SK-N-SH (cell line): ENCODE results near the gene PRICKLE2. TPM values are rescaled to one million over a fixed set of nuclear protein-coding genes. Genes with fewer than 3 reads are reported as not detected.

Experiments
- CTCF ChIA-PET: fragments of 300-600, 350-600 bp; formaldehyde crosslinking; extraction: SDS; loops from one replicate; lab custom pipeline; 2021; lab: Yijun Ruan, JAX
- POLR2A ChIA-PET: fragments of 350-600 bp; sonication (Branson Sonifier 250); formaldehyde crosslinking; extraction: SDS; loops from one replicate; lab custom pipeline; 2020; ENCODE audit warnings: antibody characterized with exemption, inconsistent platforms; lab: Yijun Ruan, JAX
- DNase-seq: peaks from one replicate; pipeline ENCODE4 v3.0.0; 2012
- H2AFZ ChIP-seq: fragments of 200-600 bp; sonication (generic); 2 replicates; pipeline ENCODE4 v1.8.1; 2016; ENCODE audit warnings: antibody characterized with exemption, mild to moderate bottlenecking, low read depth
- H3F3A ChIP-seq: fragments of 200-600 bp; sonication (generic); replicated peaks from 2 replicates; pipeline ENCODE3; 2016; ENCODE audit warnings: antibody characterized with exemption, mild to moderate bottlenecking; ENCODE audit not compliant: insufficient read depth
- H3K27ac ChIP-seq, 2 experiments: fragments of 200-500 bp in 1 of 2; fragments of 200-600 bp in 1 of 2; sonication (Bioruptor generic) in 1 of 2; sonication (generic), shearing (Covaris generic) in 1 of 2; 2 replicates each; pipeline versions ENCODE4 v1.5.1 to v1.6.1; 2014 to 2016; ENCODE audit warnings: low read depth in 2 of 2, inconsistent platforms in 1 of 2, low read length in 1 of 2, mild to moderate bottlenecking in 1 of 2, mixed read lengths in 1 of 2
- H3K27me3 ChIP-seq: fragments of 200-600 bp; sonication (generic), shearing (Covaris generic); 2 replicates; pipeline ENCODE4 v1.6.1; 2016; ENCODE audit warnings: mixed run types; ENCODE audit not compliant: insufficient read depth
- H3K36me3 ChIP-seq, 2 experiments: fragments of 200-500 bp in 1 of 2; fragments of 200-600 bp in 1 of 2; sonication (Bioruptor generic) in 1 of 2; sonication (generic) in 1 of 2; replicated peaks in 1 of 2; 2 replicates each; pipeline versions ENCODE3 to v1.5.1; 2014 to 2016; ENCODE audit warnings: low read length in 1 of 2, mild to moderate bottlenecking in 1 of 2; ENCODE audit not compliant: insufficient read depth in 2 of 2, control insufficient read depth in 1 of 2
- H3K4me1 ChIP-seq, 2 experiments: fragments of 200-500 bp in 1 of 2; fragments of 200-600 bp in 1 of 2; sonication (Bioruptor generic) in 1 of 2; sonication (generic), shearing (Covaris generic) in 1 of 2; 2 replicates each; pipeline versions ENCODE4 v1.5.1 to v1.6.1; 2014 to 2016; ENCODE audit warnings: low read depth in 1 of 2, low read length in 1 of 2, mixed run types in 1 of 2; ENCODE audit not compliant: insufficient read depth in 2 of 2, control insufficient read depth in 1 of 2
- H3K4me2 ChIP-seq: fragments of 200-600 bp; sonication (generic), shearing (Covaris generic); 2 replicates; pipeline ENCODE4 v1.6.1; 2017; ENCODE audit warnings: mixed run types
- H3K4me3 ChIP-seq, 2 experiments: fragments of 200-500 bp in 1 of 2; fragments of 200-600 bp in 1 of 2; sonication (Bioruptor generic) in 1 of 2; sonication (generic), shearing (Covaris generic) in 1 of 2; 2 replicates each; pipeline versions ENCODE4 v1.5.1 to v1.8.1; 2014 to 2016; ENCODE audit warnings: low read depth in 2 of 2, inconsistent platforms in 1 of 2, low read length in 1 of 2, mild to moderate bottlenecking in 1 of 2, mixed read lengths in 1 of 2, moderate library complexity in 1 of 2
- H3K79me2 ChIP-seq: fragments of 200-600 bp; sonication (generic); 2 replicates; pipeline ENCODE4 v1.8.1; 2017; ENCODE audit warnings: mild to moderate bottlenecking; ENCODE audit not compliant: insufficient read depth
- H3K9ac ChIP-seq: fragments of 200-600 bp; sonication (generic); 2 replicates; pipeline ENCODE4 v1.6.1; 2017; ENCODE audit warnings: mixed run types
- H3K9me2 ChIP-seq: fragments of 200-600 bp; sonication (generic); 2 replicates; pipeline ENCODE4 v1.6.1; 2017; ENCODE audit warnings: mixed run types
- H3K9me3 ChIP-seq: fragments of 200-600 bp; sonication (generic); 2 replicates; pipeline ENCODE4 v1.6.1; 2017; ENCODE audit warnings: mixed run types, mild to moderate bottlenecking, moderate library complexity
- H4K20me1 ChIP-seq: fragments of 200-600 bp; sonication (generic); 2 replicates; pipeline ENCODE4 v1.6.1; 2017; ENCODE audit warnings: mild to moderate bottlenecking, mixed run types; ENCODE audit not compliant: insufficient read depth
- CHD2 ChIP-seq: fragments of 150-350 bp; IDR thresholded peaks from 2 replicates; pipeline ENCODE4 v1.6.1; 2018; ENCODE audit warnings: low read length; ENCODE audit not compliant: partially characterized antibody
- ELF1 ChIP-seq: IDR thresholded peaks from 2 replicates; pipeline ENCODE4 v1.4.0; 2012
- EP300 ChIP-seq, 2 experiments: IDR thresholded peaks; 2 replicates each; pipeline versions ENCODE4 v1.4.0 to v1.6.1; 2012; ENCODE audit warnings: borderline replicate concordance in 1 of 2, low read depth in 1 of 2, low read length in 1 of 2
- GABPA ChIP-seq: IDR thresholded peaks from 2 replicates; pipeline ENCODE4 v1.4.0; 2012; ENCODE audit warnings: low read depth, mild to moderate bottlenecking
- GATA2 ChIP-seq: sonication (generic); formaldehyde crosslinking; IDR thresholded peaks from 2 replicates; pipeline ENCODE4 v1.5.0; 2020; ENCODE audit warnings: mild to moderate bottlenecking, missing genetic modification reagents
- MEF2A ChIP-seq: IDR thresholded peaks from 2 replicates; pipeline ENCODE4 v1.4.0; 2012; ENCODE audit warnings: low read depth, borderline replicate concordance
- NFIC ChIP-seq: IDR thresholded peaks from 2 replicates; pipeline ENCODE4 v1.4.0; 2012; ENCODE audit warnings: borderline replicate concordance
- PBX3 ChIP-seq: IDR thresholded peaks from 2 replicates; pipeline ENCODE4; 2012
- RAD21 ChIP-seq: IDR thresholded peaks from 2 replicates; pipeline ENCODE4 v1.6.1; 2012; ENCODE audit warnings: mild to moderate bottlenecking, low read length
- RXRA ChIP-seq: IDR thresholded peaks from 2 replicates; pipeline ENCODE4 v1.4.0; 2012; ENCODE audit warnings: low read depth, mild to moderate bottlenecking, borderline replicate concordance
- SMC3 ChIP-seq: IDR thresholded peaks from 2 replicates; pipeline ENCODE4 v1.6.1; 2012; ENCODE audit warnings: low read depth, low read length, improper control_type of control experiment
- TAF1 ChIP-seq: IDR thresholded peaks from 2 replicates; pipeline ENCODE4 v1.6.1; 2012; ENCODE audit warnings: low read depth, mild to moderate bottlenecking, low read length, moderate library complexity, borderline replicate concordance
- TCF12 ChIP-seq: IDR thresholded peaks from 2 replicates; pipeline ENCODE4 v1.4.0; 2012
- YY1 ChIP-seq: IDR thresholded peaks from 2 replicates; pipeline ENCODE4 v1.4.0; 2012; ENCODE audit warnings: low read depth, mild to moderate bottlenecking
- ZBTB33 ChIP-seq: IDR thresholded peaks from 2 replicates; pipeline ENCODE4 v1.4.0; 2012; ENCODE audit warnings: low read depth, borderline replicate concordance
- WGBS: methylation state at CpG from one replicate; pipeline ENCODE4 v1.1.6; 2017; ENCODE audit warnings: low lambda C conversion rate; 5-methylcytosine and 5-hydroxymethylcytosine counted together
- polyA plus RNA-seq, 3 experiments: library from polyadenylated mRNA; depleted of rRNA; stranded (reverse); fragments of >200 nt; gene quantifications; 2 replicates each; pipeline ENCODE4 v1.2.3, GENCODE V29; 2012
- TF ChIP-seq, protein P1 (sequence below): IDR thresholded peaks from 2 replicates; pipeline ENCODE4 v1.6.1; 2012; ENCODE audit warnings: mild to moderate bottlenecking, low read depth, low read length, moderate library complexity
- TF ChIP-seq, protein P2 (sequence below): fragments of 150-350 bp; IDR thresholded peaks from 2 replicates; pipeline ENCODE4 v1.6.1; 2016; ENCODE audit warnings: mild to moderate bottlenecking, low read depth, low read length
- TF ChIP-seq, protein P3 (sequence below): fragments of 200-600 bp; sonication (generic); IDR thresholded peaks from 2 replicates; pipeline ENCODE4 v1.6.1; 2017; ENCODE audit warnings: antibody characterized with exemption, mild to moderate bottlenecking, moderate library complexity

Gene PRICKLE2
- polyA plus RNA-seq, 1 of the 3 experiments (the other 2 are of a cell fraction) = 0.67 TPM

DNA sequence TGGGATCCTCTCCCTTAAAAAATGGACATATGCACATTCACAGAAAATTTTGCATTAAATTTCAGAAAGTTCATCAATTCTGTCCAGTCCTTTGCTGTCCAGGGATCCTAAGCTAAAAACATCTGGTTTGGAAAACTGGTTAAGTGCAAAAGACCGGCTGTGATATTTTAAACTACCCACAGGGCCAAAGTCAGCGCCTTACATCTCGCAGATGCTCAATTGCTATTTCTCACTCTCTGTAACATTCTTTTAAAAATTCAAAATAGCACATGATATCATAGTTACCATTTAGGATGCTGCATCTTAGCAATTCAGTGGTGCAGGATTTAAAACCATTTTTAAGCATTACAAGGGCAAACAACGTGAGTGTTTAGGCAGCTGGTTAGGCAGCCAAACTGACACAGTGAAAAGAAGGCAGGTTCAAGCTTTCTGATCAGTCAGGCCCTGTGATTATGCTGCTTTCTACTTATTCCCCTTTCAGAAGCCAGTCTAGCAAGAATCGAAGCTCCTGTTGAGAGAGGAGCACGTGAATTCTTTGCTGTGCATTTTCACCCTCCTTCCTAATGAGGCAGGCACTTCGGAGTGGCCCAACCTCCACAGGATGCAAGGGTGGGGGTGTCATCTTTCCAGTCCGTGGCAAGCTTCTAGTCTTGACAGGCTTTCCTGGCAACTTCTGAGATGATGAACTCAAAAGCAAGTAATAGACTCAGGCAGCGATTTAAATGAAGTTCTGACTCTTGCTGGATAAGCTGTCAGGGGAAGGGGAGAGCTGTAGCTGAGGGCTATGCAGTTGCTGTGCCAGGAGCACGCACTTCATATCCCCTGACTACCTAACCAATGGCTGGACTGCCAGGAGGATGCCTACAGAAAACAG, 8.8 kb downstream of the PRICKLE2 start (continued):
- TF ChIP-seq ZBTB33 (no peak), SMC3 (no peak), YY1 (no peak), NFIC (0 out of 2 replicates have a peak, but pooled peaks have one; percentile 19), CHD2 (no peak), ELF1 (no peak), PBX3 (0 out of 2 replicates have a peak, but pooled peaks have one; percentile 12), RXRA (no peak)

DNA sequence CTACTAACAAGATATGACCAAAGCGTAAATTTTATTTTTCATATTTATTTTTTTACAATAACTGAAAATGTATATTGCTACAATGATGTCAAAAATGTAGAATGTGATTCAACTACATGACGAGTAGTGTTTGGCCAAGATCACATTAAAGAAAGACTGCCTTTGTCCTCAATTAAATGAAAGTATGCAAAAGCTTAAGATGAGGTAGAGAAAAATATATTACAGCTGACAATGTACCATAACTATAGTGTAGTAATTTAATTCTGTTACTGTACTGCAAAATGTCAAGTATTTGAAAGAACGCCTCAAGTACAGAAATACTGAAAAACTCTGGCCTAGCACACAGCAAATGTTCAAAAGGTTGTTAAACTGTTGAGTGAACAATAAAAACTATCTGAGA, 9.7 kb downstream of the PRICKLE2 start:
- Histone ChIP-seq H4K20me1 (no peaks in the 10 kb centered on the region), H3F3A (peaks cover 6% of the 10 kb centered on the region), H3K4me2 (no peak overlapping the region), H3K4me1 (peaks cover 14 to 32% of the 10 kb centered on the region in 2 experiments), H2AFZ (no peak overlapping the region), H3K27ac (peak overlapping the region in 1 of 2 experiments; percentile 22; a peak in 1 of 4 replicates), H3K27me3 (no peaks in the 10 kb centered on the region), H3K9me3 (no peaks in the 10 kb centered on the region), H3K4me3 (no peak overlapping the region), H3K79me2 (no peaks in the 10 kb centered on the region), H3K36me3 (no peaks in the 10 kb centered on the region), H3K9me2 (no peaks in the 10 kb centered on the region), H3K9ac (no peak overlapping the region)
- ChIA-PET CTCF (interaction anchor here (1.6 to 1.7 kb wide), 2 partner anchors 184 to 269 kb away, joined by 5 to 6 read pairs; no protein-coding TSS in a partner anchor), POLR2A (no interaction called here)
- 83% methylated on average over 3 of the region's 3 CpGs for WGBS
- DNase-seq = no peak
- TF ChIP-seq ZBTB33 (no peak), NFIC (no peak), GABPA (no peak), MEF2A (no peak), TAF1 (no peak), RAD21 (no peak), GATA2 (CRISPR knock-in tag) (no peak), TCF12 (no peak), EP300 (IDR thresholded peaks at IDR 0.05; ENCODE audit: borderline replicate concordance in 1 of 2, low read depth in 1 of 2, low read length in 1 of 2) (no peak)
- TF ChIP-seq, protein P1, sequence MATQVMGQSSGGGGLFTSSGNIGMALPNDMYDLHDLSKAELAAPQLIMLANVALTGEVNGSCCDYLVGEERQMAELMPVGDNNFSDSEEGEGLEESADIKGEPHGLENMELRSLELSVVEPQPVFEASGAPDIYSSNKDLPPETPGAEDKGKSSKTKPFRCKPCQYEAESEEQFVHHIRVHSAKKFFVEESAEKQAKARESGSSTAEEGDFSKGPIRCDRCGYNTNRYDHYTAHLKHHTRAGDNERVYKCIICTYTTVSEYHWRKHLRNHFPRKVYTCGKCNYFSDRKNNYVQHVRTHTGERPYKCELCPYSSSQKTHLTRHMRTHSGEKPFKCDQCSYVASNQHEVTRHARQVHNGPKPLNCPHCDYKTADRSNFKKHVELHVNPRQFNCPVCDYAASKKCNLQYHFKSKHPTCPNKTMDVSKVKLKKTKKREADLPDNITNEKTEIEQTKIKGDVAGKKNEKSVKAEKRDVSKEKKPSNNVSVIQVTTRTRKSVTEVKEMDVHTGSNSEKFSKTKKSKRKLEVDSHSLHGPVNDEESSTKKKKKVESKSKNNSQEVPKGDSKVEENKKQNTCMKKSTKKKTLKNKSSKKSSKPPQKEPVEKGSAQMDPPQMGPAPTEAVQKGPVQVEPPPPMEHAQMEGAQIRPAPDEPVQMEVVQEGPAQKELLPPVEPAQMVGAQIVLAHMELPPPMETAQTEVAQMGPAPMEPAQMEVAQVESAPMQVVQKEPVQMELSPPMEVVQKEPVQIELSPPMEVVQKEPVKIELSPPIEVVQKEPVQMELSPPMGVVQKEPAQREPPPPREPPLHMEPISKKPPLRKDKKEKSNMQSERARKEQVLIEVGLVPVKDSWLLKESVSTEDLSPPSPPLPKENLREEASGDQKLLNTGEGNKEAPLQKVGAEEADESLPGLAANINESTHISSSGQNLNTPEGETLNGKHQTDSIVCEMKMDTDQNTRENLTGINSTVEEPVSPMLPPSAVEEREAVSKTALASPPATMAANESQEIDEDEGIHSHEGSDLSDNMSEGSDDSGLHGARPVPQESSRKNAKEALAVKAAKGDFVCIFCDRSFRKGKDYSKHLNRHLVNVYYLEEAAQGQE = no peak
- TF ChIP-seq, protein P2, sequence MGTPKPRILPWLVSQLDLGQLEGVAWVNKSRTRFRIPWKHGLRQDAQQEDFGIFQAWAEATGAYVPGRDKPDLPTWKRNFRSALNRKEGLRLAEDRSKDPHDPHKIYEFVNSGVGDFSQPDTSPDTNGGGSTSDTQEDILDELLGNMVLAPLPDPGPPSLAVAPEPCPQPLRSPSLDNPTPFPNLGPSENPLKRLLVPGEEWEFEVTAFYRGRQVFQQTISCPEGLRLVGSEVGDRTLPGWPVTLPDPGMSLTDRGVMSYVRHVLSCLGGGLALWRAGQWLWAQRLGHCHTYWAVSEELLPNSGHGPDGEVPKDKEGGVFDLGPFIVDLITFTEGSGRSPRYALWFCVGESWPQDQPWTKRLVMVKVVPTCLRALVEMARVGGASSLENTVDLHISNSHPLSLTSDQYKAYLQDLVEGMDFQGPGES = no peak
- TF ChIP-seq, protein P3, sequence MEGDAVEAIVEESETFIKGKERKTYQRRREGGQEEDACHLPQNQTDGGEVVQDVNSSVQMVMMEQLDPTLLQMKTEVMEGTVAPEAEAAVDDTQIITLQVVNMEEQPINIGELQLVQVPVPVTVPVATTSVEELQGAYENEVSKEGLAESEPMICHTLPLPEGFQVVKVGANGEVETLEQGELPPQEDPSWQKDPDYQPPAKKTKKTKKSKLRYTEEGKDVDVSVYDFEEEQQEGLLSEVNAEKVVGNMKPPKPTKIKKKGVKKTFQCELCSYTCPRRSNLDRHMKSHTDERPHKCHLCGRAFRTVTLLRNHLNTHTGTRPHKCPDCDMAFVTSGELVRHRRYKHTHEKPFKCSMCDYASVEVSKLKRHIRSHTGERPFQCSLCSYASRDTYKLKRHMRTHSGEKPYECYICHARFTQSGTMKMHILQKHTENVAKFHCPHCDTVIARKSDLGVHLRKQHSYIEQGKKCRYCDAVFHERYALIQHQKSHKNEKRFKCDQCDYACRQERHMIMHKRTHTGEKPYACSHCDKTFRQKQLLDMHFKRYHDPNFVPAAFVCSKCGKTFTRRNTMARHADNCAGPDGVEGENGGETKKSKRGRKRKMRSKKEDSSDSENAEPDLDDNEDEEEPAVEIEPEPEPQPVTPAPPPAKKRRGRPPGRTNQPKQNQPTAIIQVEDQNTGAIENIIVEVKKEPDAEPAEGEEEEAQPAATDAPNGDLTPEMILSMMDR = no peak
